NCI-H2171 (cell line): Measurements from ENCODE around the gene KCP.

Experiments
- DNase-seq: peaks from one replicate; lab custom pipeline; 2025; lab: John Stamatoyannopoulos, UW

The KCP gene

GRCh38 chr7:128874140-128875031, 36.1 kb downstream of the KCP start:
- no peak for DNase-seq

- DNase-seq, result no peak
These were observed 37.3 kb downstream of the KCP start for GRCh38 chr7:128873234-128873633.

- DNase-seq, result no peak
These were observed 38.1 kb downstream of the KCP start for GRCh38 chr7:128872394-128872824.

- no peak for DNase-seq
These were observed 39.5 kb downstream of the KCP start for GRCh38 chr7:128871050-128871449.

GRCh38 chr7:128869944-128870285, 40.6 kb downstream of the KCP start:
- DNase-seq, result no peak

GRCh38 chr7:128869138-128869943, 41.2 kb downstream of the KCP start:
- peak; percentile 47 for DNase-seq

- DNase-seq, result no peak
These were observed 41.8 kb downstream of the KCP start for GRCh38 chr7:128868624-128869137.

- DNase-seq, result peak; percentile 76
These were observed 42.5 kb downstream of the KCP start for GRCh38 chr7:128867842-128868623.

- DNase-seq, result no peak
These were observed 43.3 kb downstream of the KCP start for GRCh38 chr7:128867241-128867640.

GRCh38 chr7:128865996-128866877, 44.3 kb downstream of the KCP start:
- DNase-seq, result no peak

- DNase-seq, result no peak
These were observed 45.2 kb downstream of the KCP start for GRCh38 chr7:128865303-128865702.

GRCh38 chr7:128863433-128863989, 47.0 kb downstream of the KCP start:
- peak; percentile 51 for DNase-seq

GRCh38 chr7:128862571-128863432, 47.7 kb downstream of the KCP start, which contains the start of gene ATP6V1F:
TSS of gene ATP6V1F (plus strand) at chr7:128862856. CDS start at chr7:128862905, 49 bp downstream.
- DNase-seq, result peak; percentile 92

GRCh38 chr7:128861957-128862570, 48.4 kb downstream of the KCP start:
- no peak for DNase-seq

GRCh38 chr7:128860158-128861073, 50.1 kb downstream of the KCP start:
- DNase-seq, result no peak

- DNase-seq, result no peak
These were observed 51.0 kb downstream of the KCP start for GRCh38 chr7:128859232-128860157.
